Erythroblast (primary cell): Measurements from ENCODE around the gene RBM17.

Experiments used
- GATA1 ChIP-seq: IDR thresholded peaks from 2 replicates; pipeline ENCODE4 v1.6.1; 2011; ENCODE audit warnings: low read depth, mild to moderate bottlenecking, control low read depth, low read length, moderate library complexity
- POLR2A ChIP-seq: IDR thresholded peaks from 2 replicates; pipeline ENCODE4 v1.6.1; 2011; ENCODE audit warnings: mild to moderate bottlenecking, low read length

DNA sequence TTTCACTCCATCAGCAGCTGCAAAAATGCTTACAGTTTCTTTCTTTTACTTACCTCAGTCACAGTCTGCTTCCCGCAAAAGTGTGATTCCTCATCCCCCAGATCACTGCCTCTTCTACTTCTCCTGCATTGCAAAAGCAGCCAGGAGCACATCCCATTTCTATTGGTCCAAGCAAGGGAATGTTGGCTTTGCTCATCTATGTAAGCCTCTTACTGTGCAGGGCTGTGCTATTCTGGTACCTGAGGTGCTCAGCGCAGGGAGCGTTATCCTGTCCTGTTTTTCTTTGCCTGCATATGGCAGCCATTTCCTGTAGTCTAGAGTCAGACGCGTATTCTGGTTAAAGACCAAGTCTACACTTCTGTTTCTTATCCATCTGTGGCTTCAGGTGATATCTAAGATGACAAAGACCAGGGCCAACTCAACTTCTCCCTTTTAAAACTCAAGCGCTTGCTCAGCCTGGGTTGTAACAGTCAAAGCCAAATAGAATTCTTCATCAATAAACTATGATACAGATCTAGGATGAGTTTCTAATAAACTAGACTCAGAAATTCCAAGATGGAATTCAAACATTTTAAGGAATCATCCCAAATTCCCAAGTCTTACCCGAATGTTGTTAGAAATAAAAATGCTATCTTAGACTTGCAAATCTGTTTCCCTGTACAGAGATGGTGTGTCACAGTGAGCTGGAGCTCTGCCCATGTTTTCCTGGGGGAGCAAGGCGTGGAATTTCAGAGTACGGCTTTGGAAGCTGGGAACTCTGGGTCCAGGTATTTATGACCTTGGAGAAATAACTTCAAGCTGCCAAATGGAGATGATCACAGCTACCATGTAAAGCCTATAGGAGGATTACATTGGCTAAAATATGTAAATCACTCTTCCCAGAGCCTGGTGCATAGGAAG is 6.1 kb upstream of the RBM17 start:
- TF ChIP-seq POLR2A (no peak), GATA1 (no peak)
